IMR-90 (cell line): ENCODE results near the gene RGS19. TPM values are rescaled to one million over a fixed set of nuclear protein-coding genes. Genes with fewer than 3 reads are reported as not detected.

ENCODE experiments used
- ATAC-seq: fragments of 200-7000 bp; cut with Tn5 transposase; 2 replicates; pipeline ENCODE4 v1.9.1; 2020; ENCODE audit warnings: low read depth, mild to moderate bottlenecking, moderate library complexity
- BruUV-seq: library from RNA; stranded (reverse); fragments of 400-500 nt; replicated peaks from 2 replicates; lab custom pipeline; 2021; lab: Mats Ljungman, UMichigan
- CTCF ChIA-PET: fragments of 300-600 bp; formaldehyde crosslinking; extraction: SDS; loops from one replicate; lab custom pipeline; 2021; ENCODE audit warnings: antibody characterized with exemption; lab: Yijun Ruan, JAX
- POLR2A ChIA-PET: fragments of 300-600 bp; sonication (Branson Sonifier 250); formaldehyde crosslinking; loops from one replicate; lab custom pipeline; 2022; ENCODE audit warnings: antibody characterized with exemption; ENCODE audit not compliant: unreplicated experiment; lab: Charles Lee
- DNase-seq: peaks from one replicate; pipeline ENCODE4 v3.0.0; 2013
- H2AFZ ChIP-seq: replicated peaks from 2 replicates; pipeline ENCODE3; 2013; ENCODE audit warnings: low read length, mild to moderate bottlenecking; ENCODE audit not compliant: poor library complexity
- H2AK5ac ChIP-seq: 2 replicates; pipeline ENCODE4 v1.6.1; 2013; ENCODE audit warnings: low read depth, low read length, inconsistent platforms
- H2AK9ac ChIP-seq: replicated peaks from 2 replicates; pipeline ENCODE3; 2013; ENCODE audit warnings: mild to moderate bottlenecking, low read depth, low read length, moderate library complexity; ENCODE audit not compliant: poor library complexity
- H2BK120ac ChIP-seq: 2 replicates; pipeline ENCODE4 v1.6.1; 2013; ENCODE audit warnings: low read depth, low read length, inconsistent platforms
- H2BK15ac ChIP-seq: 3 replicates; pipeline ENCODE4 v1.6.1; 2013; ENCODE audit warnings: low read depth, low read length, inconsistent platforms
- H2BK20ac ChIP-seq: 2 replicates; pipeline ENCODE4 v1.6.1; 2013; ENCODE audit warnings: low read depth, mild to moderate bottlenecking, inconsistent platforms, low read length, moderate library complexity
- H2BK5ac ChIP-seq: 2 replicates; pipeline ENCODE4 v1.6.1; 2013; ENCODE audit warnings: mild to moderate bottlenecking, low read depth, low read length, inconsistent platforms; ENCODE audit not compliant: poor library complexity, severe bottlenecking
- H3K14ac ChIP-seq: replicated peaks from 2 replicates; pipeline ENCODE4 v1.6.1; 2013; ENCODE audit warnings: low read depth, low read length, inconsistent platforms
- H3K18ac ChIP-seq: 2 replicates; pipeline ENCODE4 v1.6.1; 2013; ENCODE audit warnings: low read depth, low read length, control low read depth
- H3K23ac ChIP-seq: 2 replicates; pipeline ENCODE4 v1.6.1; 2013; ENCODE audit warnings: low read depth, low read length, inconsistent platforms
- H3K27ac ChIP-seq: 2 replicates; pipeline ENCODE4 v1.5.1; 2013; ENCODE audit warnings: mild to moderate bottlenecking, control low read depth, low read length; ENCODE audit not compliant: insufficient read depth
- H3K27me3 ChIP-seq: 2 replicates; pipeline ENCODE4 v1.6.1; 2013; ENCODE audit warnings: low read length; ENCODE audit not compliant: control insufficient read depth, insufficient read depth
- H3K36me3 ChIP-seq: 2 replicates; pipeline ENCODE4 v1.6.1; 2013; ENCODE audit warnings: low read length, mixed read lengths; ENCODE audit not compliant: control insufficient read depth, insufficient read depth
- H3K4ac ChIP-seq: 2 replicates; pipeline ENCODE4 v1.6.1; 2013; ENCODE audit warnings: low read depth, low read length, inconsistent platforms
- H3K4me1 ChIP-seq: 2 replicates; pipeline ENCODE4 v1.6.1; 2013; ENCODE audit warnings: low read length, mixed read lengths; ENCODE audit not compliant: control insufficient read depth, insufficient read depth
- H3K4me2 ChIP-seq: 2 replicates; pipeline ENCODE4 v1.6.1; 2013; ENCODE audit warnings: low read depth, mild to moderate bottlenecking, control low read depth, low read length, moderate library complexity
- H3K4me3 ChIP-seq: 2 replicates; pipeline ENCODE4 v1.5.1; 2013; ENCODE audit warnings: low read depth, mild to moderate bottlenecking, control low read depth, low read length, moderate library complexity; ENCODE audit not compliant: insufficient read depth
- H3K56ac ChIP-seq: 2 replicates; pipeline ENCODE4 v1.6.1; 2013; ENCODE audit warnings: low read length, inconsistent platforms; ENCODE audit not compliant: insufficient read depth; ENCODE audit errors: extremely low read depth
- H3K79me1 ChIP-seq, 2 experiments: 2 replicates each; pipeline ENCODE4 v1.6.1; 2013; ENCODE audit warnings: low read length in 2 of 2, inconsistent platforms in 1 of 2, low read depth in 1 of 2
- H3K9ac ChIP-seq: 2 replicates; pipeline ENCODE4 v1.6.1; 2013; ENCODE audit warnings: low read depth, low read length, control low read depth
- H3K9me1 ChIP-seq: 2 replicates; pipeline ENCODE4 v1.6.1; 2013; ENCODE audit warnings: low read length, inconsistent platforms; ENCODE audit not compliant: insufficient read depth
- H3K9me3 ChIP-seq: 2 replicates; pipeline ENCODE4 v1.6.1; 2013; ENCODE audit warnings: low read length; ENCODE audit not compliant: control insufficient read depth, insufficient read depth
- H4K20me1 ChIP-seq: 2 replicates; pipeline ENCODE4 v1.6.1; 2013; ENCODE audit warnings: low read length, inconsistent platforms; ENCODE audit not compliant: insufficient read depth
- H4K5ac ChIP-seq: 2 replicates; pipeline ENCODE4 v1.6.1; 2013; ENCODE audit warnings: mild to moderate bottlenecking, low read depth, low read length, control low read depth
- H4K8ac ChIP-seq, 2 experiments: 2 replicates each; pipeline ENCODE4 v1.6.1; 2013; ENCODE audit warnings: low read depth in 2 of 2, low read length in 2 of 2, control low read depth in 1 of 2, inconsistent platforms in 1 of 2
- H4K91ac ChIP-seq: 2 replicates; pipeline ENCODE4 v1.6.1; 2013; ENCODE audit warnings: low read depth, low read length, inconsistent platforms; ENCODE audit not compliant: insufficient read depth
- MXI1 ChIP-seq: IDR thresholded peaks from 2 replicates; pipeline ENCODE4 v1.6.1; 2012; ENCODE audit warnings: low read depth, mild to moderate bottlenecking, low read length, moderate library complexity, borderline replicate concordance
- RAD21 ChIP-seq: IDR thresholded peaks from 2 replicates; pipeline ENCODE4 v1.6.1; 2012; ENCODE audit warnings: low read length, improper control_type of control experiment
- RFX5 ChIP-seq: IDR thresholded peaks from 2 replicates; pipeline ENCODE4 v1.8.0; 2012; ENCODE audit warnings: low read depth, mild to moderate bottlenecking, low read length, moderate library complexity
- WGBS, 2 experiments: methylation state at CpG; one replicate each; pipeline versions ENCODE4 v1.1.5 to v1.1.7; 2013; ENCODE audit warnings: missing lambda C conversion rate in 2 of 2; ENCODE audit not compliant: insufficient read length in 1 of 2; ENCODE audit errors: extremely low coverage in 2 of 2; 5-methylcytosine and 5-hydroxymethylcytosine counted together
- dilution Hi-C: fragments of 300-500 bp; cut with HindIII; formaldehyde crosslinking; loops from one replicate; pipeline ENCODE4 v1.14.3; 2018; ENCODE audit warnings: low sequenced_read_pairs; ENCODE audit not compliant: unreplicated experiment
- in situ Hi-C: fragments of 300-500 bp; cut with MboI; formaldehyde crosslinking; loops from 3 replicates; pipeline ENCODE4 v1.14.3; 2019; ENCODE audit warnings: low sequenced_read_pairs, inconsistent platforms, mixed read lengths
- intact Hi-C: fragments of 100-400 bp; cut with micrococcal nuclease; formaldehyde crosslinking; loops from 2 replicates; pipeline ENCODE4 v1.10.0; 2022
- polyA plus RNA-seq, 3 experiments: library from polyadenylated mRNA; depleted of rRNA; stranded (reverse); fragments of >200 nt; gene quantifications; 2 replicates each; pipeline ENCODE4 v1.2.3, GENCODE V29; 2012; ENCODE audit warnings: low replicate concordance in 1 of 3
- total RNA-seq: library from RNA; depleted of rRNA; stranded (reverse); fragments of >200 nt; gene quantifications from 2 replicates; pipeline ENCODE4 v1.2.3, GENCODE V29; 2012

The RGS19 gene
- total and polyA plus RNA-seq, 2 of the 4 experiments (the other 2 are of a cell fraction) = 7.7 to 17.5 TPM

DNA sequence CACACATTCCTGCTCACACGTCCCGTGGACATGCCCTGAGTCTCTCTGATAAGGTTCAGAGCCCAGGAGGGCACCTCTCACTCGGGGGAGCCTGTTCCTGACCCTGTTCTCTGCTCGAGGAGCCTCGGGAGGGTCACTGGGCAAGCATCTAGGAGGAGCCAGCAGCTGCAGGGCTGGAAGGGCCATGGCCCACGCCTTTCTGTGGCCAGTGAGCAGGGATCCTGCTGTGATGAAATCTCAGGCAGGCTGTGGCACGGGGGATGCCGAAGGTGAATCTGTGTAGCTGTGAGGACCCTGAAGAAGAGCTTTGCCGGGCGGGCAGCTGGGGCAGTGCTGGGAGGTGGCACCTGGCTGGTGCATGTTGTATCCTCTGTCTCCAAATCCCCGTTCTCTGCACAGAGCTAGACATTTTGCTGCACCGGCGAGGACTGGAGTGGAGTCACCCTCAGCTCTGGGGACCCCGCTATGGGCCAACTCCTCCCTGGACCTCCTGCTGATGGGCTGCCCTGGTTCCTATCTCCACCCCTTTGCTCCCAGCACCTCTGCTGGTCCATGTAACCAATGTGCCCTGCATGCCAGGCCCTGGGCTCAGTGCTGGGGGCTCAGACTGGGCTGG is 35.1 kb upstream of the RGS19 start:
- Histone ChIP-seq H2BK15ac (no peak overlapping the region), H3K4me2 (no peak overlapping the region), H3K27ac (no peak overlapping the region), H2BK5ac (no peak overlapping the region), H4K5ac (no peak overlapping the region), H3K14ac (no peak overlapping the region), H3K23ac (no peak overlapping the region), H3K4ac (no peak overlapping the region), H3K79me1 (no peaks in the 10 kb centered on the region), H3K27me3 (peaks cover 35% of the 10 kb centered on the region; the same call in 1 of the 2 replicates), H2AFZ (no peak overlapping the region), H4K20me1 (no peaks in the 10 kb centered on the region), H4K91ac (no peak overlapping the region), H3K36me3 (no peaks in the 10 kb centered on the region), H2AK9ac (no peak overlapping the region), H2AK5ac (no peak overlapping the region), H3K9ac (no peak overlapping the region), H3K9me3 (no peaks in the 10 kb centered on the region), H4K8ac (no peak overlapping the region), H2BK120ac (no peak overlapping the region), H3K9me1 (no peaks in the 10 kb centered on the region), H3K56ac (no peak overlapping the region), H3K18ac (no peak overlapping the region), H3K4me1 (no peaks in the 10 kb centered on the region), H2BK20ac (no peak overlapping the region), H3K4me3 (no peak overlapping the region)
- ChIA-PET CTCF (no interaction called here), POLR2A (no interaction called here)
- intact Hi-C loops = no loop called here
- WGBS, 2 experiments = 58% methylated on average over 3 of the region's 14 CpGs; no CpG with 5 or more reads in 1 of the 2 experiments
- in situ Hi-C loops = no loop called here
- ATAC-seq (no peak), DNase-seq (no peak)
- dilution Hi-C loops = no loop called here
- no TSS peak for BruUV-seq
- TF ChIP-seq MXI1 (no peak), RAD21 (no peak), RFX5 (no peak)
